Activated CD8-positive, alpha-beta memory T cell treated with anti-CD3 and anti-CD28 coated beads, Interleukin-2, amount 50 U/mL, for 4 hours (primary cell): Measurements from ENCODE around the gene MKLN1.
A peak's percentile ranks its signal among the peaks of the same experiment; 100 is the strongest.
"Not testable (repeated sequence)": the region's sequence is repeated elsewhere in the genome, so short reads cannot be mapped to it uniquely, and the experiment has no call there.

Experiments used
- DNase-seq: peaks from one replicate; pipeline ENCODE4 v3.0.0-alpha.2; 2020

Gene MKLN1

GRCh38 chr7:131320603-131321002 is 7.1 kb upstream of the MKLN1 start:
- no peak for DNase-seq

DNA sequence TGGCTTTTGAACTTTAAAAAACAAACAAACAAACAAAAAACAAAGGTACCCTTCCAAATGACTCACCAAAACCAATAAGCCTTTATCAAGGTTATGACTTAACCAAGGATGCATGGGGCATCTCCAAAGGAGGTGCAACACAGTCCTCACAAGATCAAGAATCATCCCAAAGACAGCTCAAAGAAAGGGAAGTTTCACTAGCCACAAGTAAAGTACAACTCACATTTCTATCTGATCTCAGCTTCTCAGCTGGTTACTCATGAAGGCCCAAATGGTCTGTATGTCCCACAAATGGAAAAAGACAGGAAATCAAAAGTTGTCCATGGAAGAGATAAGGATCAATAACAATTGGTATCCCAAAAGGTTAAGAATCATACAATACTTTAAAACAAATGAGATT is 6.0 kb upstream of the MKLN1 start:
- no peak for DNase-seq

GRCh38 chr7:131322061-131322460 is 5.6 kb upstream of the MKLN1 start:
- no peak for DNase-seq

DNA sequence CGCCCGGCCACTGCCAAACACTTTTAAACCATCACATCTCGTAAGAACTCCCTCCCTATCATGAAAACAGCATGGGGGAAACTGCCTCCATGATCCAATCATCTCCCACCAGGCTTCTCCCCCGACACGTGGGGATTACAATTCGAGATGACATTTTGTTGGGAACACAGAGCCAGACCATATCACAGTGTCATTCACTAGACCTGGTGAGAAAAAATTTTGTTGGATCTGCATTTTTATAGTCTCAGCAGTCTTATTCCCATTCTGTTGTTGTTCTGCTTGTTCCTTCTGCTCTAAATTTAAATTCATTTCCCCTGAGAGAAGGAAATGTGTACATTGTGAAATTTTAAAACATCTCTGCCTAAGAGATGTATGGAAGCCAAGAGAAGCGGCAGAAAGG is 4.8 kb upstream of the MKLN1 start:
- no peak for DNase-seq

- peak; percentile 18 for DNase-seq
These were observed 2.4 kb upstream of the MKLN1 start for GRCh38 chr7:131325179-131325840.

GRCh38 chr7:131326576-131326975 is 1.1 kb upstream of the MKLN1 start:
- no peak for DNase-seq

- no peak for DNase-seq
These were observed 539 bp upstream of the MKLN1 start for GRCh38 chr7:131327049-131327625.

- DNase-seq: no peak
These were observed 900 bp downstream of the MKLN1 start for GRCh38 chr7:131328377-131329175.

GRCh38 chr7:131329176-131329570 is 1.5 kb downstream of the MKLN1 start:
- no peak for DNase-seq

GRCh38 chr7:131330299-131330698 is 2.6 kb downstream of the MKLN1 start:
- no peak for DNase-seq

DNA sequence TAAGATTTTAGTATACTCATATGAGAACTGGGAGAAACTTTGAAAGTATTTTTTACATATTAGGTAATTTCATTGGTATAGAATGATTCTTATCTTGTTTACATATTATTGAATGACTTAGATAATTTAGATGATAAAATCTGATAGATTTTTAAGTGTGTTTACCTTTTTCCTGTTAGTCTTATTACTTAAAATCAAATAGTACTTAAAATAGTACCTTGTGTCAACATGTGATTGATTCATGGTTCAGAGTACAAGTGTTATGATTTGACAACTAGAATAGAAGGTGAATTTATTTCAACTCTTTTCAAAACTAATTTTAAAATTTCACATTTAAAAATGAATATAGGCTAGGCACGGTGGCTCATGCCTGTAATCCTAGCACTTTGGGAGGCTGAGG is 4.1 kb downstream of the MKLN1 start:
- DNase-seq: no peak

DNA sequence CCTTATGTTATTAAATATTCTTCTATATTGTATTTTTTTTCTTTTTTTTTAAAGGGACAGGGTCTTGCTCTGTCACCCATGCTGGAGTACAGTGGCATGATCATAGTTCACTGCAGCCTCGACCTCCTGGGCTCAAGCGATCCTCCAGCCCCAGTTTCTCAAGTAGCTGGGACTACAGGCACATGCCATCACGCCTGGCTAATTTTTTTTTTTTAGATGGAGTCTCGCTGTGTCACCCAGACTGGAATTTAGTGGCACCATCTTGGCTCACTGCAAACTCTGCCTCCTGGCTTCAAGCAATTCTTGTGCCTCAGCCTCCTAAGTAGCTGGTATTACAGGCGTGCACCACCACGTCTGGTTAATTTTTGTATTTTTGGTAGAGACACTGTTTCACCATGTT is 5.1 kb downstream of the MKLN1 start:
- DNase-seq: not testable (repeated sequence)

DNA sequence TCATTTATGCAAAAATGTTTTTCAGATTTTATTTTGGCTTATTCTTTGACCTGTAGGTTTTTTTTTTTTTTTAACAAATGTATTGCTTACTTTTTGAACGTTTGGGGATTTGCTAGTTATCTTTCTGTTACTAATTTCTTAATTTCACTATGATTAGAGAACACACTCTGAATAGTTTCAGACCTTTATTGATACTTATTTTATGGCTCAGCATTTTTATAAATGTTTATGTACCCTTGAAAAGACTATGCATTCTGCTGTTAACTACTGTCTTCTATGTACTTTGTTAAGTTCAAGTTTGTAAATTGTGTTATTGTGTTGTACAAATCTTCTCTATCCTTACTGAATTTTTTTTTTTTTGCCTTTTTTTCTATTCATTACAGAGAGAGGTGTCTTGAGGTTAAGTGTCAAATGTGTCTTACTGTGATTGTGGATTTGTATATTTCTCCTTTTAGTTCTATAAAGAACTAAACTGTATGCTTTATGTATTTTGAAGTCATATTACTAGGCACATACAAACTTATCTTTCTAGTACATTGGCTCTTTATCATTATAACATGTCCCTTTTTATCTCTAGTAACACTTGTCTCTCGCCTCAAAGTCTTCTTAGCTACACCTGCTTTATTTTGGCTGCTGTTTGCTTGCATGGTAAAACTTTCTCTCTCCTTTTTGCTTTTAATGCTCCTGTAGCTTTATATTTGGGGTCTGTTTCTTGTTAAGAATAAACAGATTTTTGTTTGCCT is 8.1 kb downstream of the MKLN1 start:
- DNase-seq: no peak

GRCh38 chr7:131336956-131337355 is 9.3 kb downstream of the MKLN1 start:
- no peak for DNase-seq

DNA sequence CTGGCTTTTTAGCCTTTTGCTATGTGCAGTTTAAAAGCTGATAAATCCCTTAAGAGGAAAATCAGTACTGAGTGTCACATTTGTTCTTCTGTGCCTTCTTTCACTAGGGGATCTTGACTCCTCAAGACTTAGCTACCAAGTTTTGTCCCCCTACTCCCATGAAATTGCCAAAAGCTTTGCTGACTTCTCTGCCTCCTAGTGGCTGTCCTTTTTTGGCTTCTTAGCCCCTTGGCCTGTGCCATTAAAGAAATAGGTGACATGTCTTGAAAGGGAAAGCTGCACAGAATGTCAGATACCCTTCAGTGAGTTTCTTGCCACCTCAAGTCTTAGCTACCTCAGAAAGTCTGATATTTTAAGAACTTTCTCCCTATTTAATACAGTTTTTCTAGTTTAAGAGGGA is 10.5 kb downstream of the MKLN1 start:
- DNase-seq: no peak

- no peak for DNase-seq
These were observed 11.2 kb downstream of the MKLN1 start for GRCh38 chr7:131338691-131339390.

GRCh38 chr7:131341690-131342089 is 14.0 kb downstream of the MKLN1 start:
- DNase-seq: no peak

- no peak for DNase-seq
These were observed 15.3 kb downstream of the MKLN1 start for GRCh38 chr7:131342864-131343442.

- no peak for DNase-seq
These were observed 19.4 kb downstream of the MKLN1 start for GRCh38 chr7:131346885-131347592.

DNA sequence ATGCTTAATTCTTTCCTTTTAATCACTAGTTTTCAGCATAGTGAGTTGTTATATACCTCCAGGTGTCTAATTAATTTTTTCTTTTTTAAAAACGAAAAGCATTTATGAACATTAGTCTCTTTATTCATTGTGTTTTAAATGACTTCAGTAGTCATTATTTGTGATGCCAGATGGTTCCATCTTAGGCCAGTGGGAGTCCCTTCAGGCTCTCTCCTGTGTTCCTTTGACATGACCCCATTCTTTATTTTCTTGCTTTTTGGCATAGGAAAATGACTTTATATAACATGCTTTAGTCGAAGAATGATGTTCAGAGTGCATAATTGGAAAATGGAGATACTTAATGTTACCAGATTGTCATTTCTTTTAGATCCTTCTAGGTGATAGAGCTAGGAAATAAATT is 24.4 kb downstream of the MKLN1 start:
- DNase-seq: no peak

DNA sequence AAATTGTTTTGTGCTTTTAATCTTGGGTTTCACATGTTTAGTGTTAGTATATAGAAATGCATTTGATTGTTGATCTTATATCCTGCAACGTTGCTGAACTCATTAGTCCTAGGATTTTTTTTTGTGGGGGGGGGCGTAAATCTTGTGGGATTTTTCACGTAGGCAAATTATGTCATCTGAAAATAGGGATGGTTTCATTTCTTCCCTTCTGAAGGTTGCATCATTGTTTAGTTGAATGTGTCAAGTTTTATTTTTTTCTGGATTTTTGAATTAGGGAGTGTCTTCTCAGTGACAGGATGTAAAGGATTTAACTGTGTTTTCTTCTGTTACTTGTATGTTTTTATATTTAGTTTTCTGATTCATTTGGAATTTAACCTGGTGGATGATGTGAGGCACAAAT is 26.7 kb downstream of the MKLN1 start:
- no peak for DNase-seq
